ENCODE measurements around the gene IKZF2. TPM values are rescaled to one million over a fixed set of nuclear protein-coding genes. Genes with fewer than 3 reads are reported as not detected.

The IKZF2 gene
- total RNA-seq, 1 experiment from 2014 or later: 3.0 TPM

- H3K9me3 Mint-ChIP-seq: no peaks in the 10 kb centered on the region
- Histone ChIP-seq H2BK12ac (ENCODE audit: insufficient read length, low read depth, low read length) (no peak overlapping the region), H2BK5ac (ENCODE audit: insufficient read length, low read length) (no peak overlapping the region), H2BK20ac (ENCODE audit: low read depth, low read length, poor library complexity, severe bottlenecking) (no peak overlapping the region), H3K27ac (ENCODE audit: insufficient read length, low read depth, low read length) (no peak overlapping the region), H4K8ac (replicated peaks; ENCODE audit: insufficient read length, low read depth, low read length) (no peak overlapping the region), H3K27me3 (ENCODE audit: insufficient read depth, low read length) (no peaks in the 10 kb centered on the region), H3K4me1 (ENCODE audit: insufficient read depth, low read length) (no peaks in the 10 kb centered on the region), H3K23me2 (ENCODE audit: insufficient read length, low read depth, low read length, poor library complexity, severe bottlenecking) (no peaks in the 10 kb centered on the region), H4K5ac (ENCODE audit: insufficient read length, low read depth, low read length) (no peak overlapping the region), H2BK15ac (ENCODE audit: low read depth, low read length) (no peak overlapping the region), H3T11ph (ENCODE audit: low read length) (no peak overlapping the region), H4K20me1 (ENCODE audit: control insufficient read depth, insufficient read depth, insufficient read length) (no peaks in the 10 kb centered on the region), H3K4ac (ENCODE audit: low read depth, low read length) (no peak overlapping the region), H3K9me3 (ENCODE audit: control insufficient read depth, low read depth, low read length) (no peaks in the 10 kb centered on the region), H3K79me2 (ENCODE audit: insufficient read depth, low read length) (no peaks in the 10 kb centered on the region), H4K91ac (ENCODE audit: insufficient read length, low read depth, low read length) (no peak overlapping the region), H3K9ac (ENCODE audit: extremely low read depth, insufficient read length, low read length) (no peak overlapping the region), H3K18ac (ENCODE audit: insufficient read length, low read depth, low read length) (no peak overlapping the region), H3K56ac (ENCODE audit: insufficient read length, low read depth, low read length) (no peak overlapping the region), H3K4me2 (ENCODE audit: insufficient read depth, insufficient read length, low read length) (no peak overlapping the region), H3K14ac (ENCODE audit: insufficient read depth, low read length) (no peak overlapping the region), H3K23ac (ENCODE audit: insufficient read length, low read depth, low read length) (no peak overlapping the region), H2AK5ac (ENCODE audit: insufficient read length, low read length) (no peak overlapping the region), H2BK120ac (ENCODE audit: low read depth, low read length, poor library complexity, severe bottlenecking) (no peak overlapping the region), H2AFZ (ENCODE audit: low read length) (no peak overlapping the region), H3K79me1 (ENCODE audit: insufficient read depth, low read depth, low read length, poor library complexity, severe bottlenecking) (no peaks in the 10 kb centered on the region)
- WGBS (ENCODE audit: extremely low coverage, insufficient read length, low lambda C conversion rate): no CpG with 5 or more reads among the region's 2 CpGs
- peaks cover 17 to 28% of the 10 kb centered on the region in 2 experiments for H3K4me1 Mint-ChIP-seq
- DNase-seq: no peak
- H3K36me3 Mint-ChIP-seq (ENCODE audit: insufficient read depth in 1 of 3, low read depth in 3 of 3): no peaks in the 10 kb centered on the region
- H3K27ac Mint-ChIP-seq: no peak overlapping the region
- peaks cover 9% of the 10 kb centered on the region for H3K27me3 Mint-ChIP-seq (ENCODE audit: low read depth)
- no peak overlapping the region for H3K4me3 Mint-ChIP-seq
- TF ChIP-seq CTCF (conservative IDR thresholded peaks at IDR 0.05): no peak
These were observed 5.3 kb upstream of the IKZF2 start for GRCh38 chr2:213156717-213157116.
